Measurements from ENCODE around the gene ABCB6.

ABCB6 gene

GRCh38 chr2:219168932-219169331 lies 49.8 kb downstream of the ABCB6 start:
- no peak for DNase-seq (ENCODE audit: low read depth)

GRCh38 chr2:219168526-219168925 lies 50.2 kb downstream of the ABCB6 start:
- no peak for DNase-seq (ENCODE audit: low read depth)

GRCh38 chr2:219167997-219168396 lies 50.8 kb downstream of the ABCB6 start:
- DNase-seq (ENCODE audit: low read depth): no peak

- DNase-seq (ENCODE audit: low read depth): no peak
Measured at GRCh38 chr2:219165058-219165911, 53.5 kb downstream of the ABCB6 start.

DNA sequence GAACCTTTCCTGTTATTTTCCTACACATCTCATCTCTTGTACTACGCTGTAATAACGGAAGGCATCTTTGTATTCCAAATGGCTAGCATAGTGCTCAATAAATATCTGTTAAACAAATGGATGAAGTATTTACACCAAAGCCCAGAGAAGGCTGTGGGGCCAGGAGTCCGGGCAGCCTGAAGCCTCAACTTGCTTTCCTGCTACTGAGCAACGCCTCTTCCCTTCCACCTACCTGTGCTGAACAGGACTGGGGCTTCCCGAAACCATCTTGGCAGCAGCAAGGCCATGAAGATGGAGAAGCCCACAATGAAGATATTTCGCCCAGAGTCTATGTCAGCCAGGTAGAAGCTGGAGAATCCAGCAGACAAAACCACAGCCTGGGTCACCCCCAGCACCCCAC lies 55.6 kb downstream of the ABCB6 start:
- DNase-seq (ENCODE audit: low read depth): no peak

DNA sequence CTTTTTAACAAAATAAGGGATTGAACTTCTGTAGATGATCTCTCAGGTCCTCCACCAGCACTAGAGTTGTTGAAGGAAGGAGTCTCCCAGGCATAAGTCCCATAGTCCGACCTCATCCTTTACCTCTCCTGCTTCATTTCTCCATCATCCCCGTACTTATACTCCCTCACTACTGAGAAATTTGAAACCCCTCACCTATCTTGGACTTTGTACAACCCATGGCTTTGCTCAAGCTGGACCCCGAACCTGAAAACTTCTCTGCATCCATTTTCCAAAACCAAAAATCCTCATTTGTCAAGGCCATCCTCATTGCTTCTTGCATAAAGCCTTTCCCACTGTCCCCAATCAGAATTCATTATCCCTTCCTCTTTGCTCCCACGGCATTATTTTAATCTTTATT lies 57.7 kb downstream of the ABCB6 start:
- DNase-seq (ENCODE audit: low read depth): no peak

- peak; percentile 86 for DNase-seq (ENCODE audit: low read depth)
Measured at GRCh38 chr2:219160186-219161017, 58.4 kb downstream of the ABCB6 start, which contains the start of gene NHEJ1. TSS of gene NHEJ1 (minus strand) at chr2:219160815. CDS start at chr2:219158362, 2,453 bp downstream.

Data from stimulated activated CD8-positive, alpha-beta memory T cell treated with anti-CD3 and anti-CD28 coated beads, Interleukin-12 subunit alpha, Interleukin-12 subunit beta, amount 100 ng/mL, for 1 hour (primary cell).